Fibroblast of upper back skin (primary cell): Measurements from ENCODE around the gene PTDSS2.

Experiments
- DNase-seq: peaks from one replicate; pipeline ENCODE4 v3.0.0-alpha.2; 2013

PTDSS2 gene

DNA sequence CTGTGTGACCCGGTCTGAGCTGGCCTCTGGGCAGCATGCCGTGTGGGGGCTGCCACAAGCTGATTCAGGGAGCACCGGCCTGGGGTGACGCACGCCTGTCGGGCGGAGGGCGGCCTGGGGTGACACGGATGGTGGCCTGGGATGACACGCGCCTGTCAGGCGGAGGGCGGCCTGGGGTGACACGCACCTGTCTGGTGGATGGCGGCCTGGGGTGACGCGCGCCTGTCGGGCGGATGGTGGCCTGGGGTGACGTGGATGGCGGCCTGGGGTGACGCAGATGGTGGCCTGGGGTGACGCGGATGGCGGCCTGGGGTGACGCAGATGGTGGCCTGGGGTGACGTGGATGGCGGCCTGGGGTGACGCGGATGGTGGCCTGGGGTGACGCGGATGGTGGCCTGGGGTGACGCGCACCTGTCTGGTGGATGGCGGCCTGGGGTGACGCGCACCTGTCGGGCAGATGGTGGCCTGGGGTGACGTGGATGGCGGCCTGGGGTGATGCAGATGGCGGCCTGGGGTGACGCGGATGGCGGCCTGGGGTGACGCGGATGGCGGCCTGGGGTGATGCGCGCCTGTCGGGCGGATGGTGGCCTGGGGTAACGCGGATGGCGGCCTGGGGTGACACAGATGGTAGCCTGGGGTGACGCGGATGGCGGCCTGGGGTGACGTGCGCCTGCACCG lies 21.5 kb downstream of the PTDSS2 start:
- DNase-seq = no peak

DNA sequence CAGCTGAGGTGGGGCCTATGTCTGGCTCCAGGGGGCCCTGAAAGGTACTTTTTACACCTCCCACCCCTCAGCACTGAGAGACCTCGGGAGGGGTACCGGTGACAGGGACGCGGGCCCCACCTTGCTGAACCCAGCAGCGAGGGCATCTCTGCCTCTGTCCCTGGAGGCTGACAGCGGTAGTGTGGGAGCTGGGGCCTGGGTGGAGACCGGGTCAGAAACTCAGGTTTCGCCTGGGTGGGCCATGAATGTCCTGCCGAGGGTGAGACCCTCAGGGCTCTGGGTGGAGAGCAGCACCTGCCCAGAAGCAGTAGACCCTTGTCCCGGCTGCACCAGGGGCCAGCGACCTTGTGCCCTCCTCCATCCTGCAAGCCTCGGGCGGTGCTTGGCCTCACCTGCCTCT lies 22.2 kb downstream of the PTDSS2 start:
- DNase-seq = no peak

DNA sequence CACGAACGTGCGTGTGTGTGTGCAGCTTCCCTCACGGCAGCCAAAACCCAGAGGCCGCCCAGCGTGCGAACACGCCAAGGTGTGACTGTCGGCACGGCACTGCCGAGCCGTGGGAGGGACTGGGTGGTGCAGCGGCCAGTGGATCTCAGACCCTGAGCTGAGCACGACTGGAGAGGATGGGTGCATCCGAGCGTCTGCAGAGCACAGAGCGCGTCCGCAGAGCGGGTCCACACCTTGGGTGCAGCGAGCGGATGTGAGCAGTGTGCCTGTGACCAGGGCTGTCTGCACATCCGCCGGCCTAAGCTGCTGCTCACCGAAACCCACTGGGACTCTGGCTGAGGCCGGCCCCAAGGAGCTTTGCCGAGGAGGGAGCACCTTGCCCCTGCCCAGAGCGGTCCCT lies 22.7 kb downstream of the PTDSS2 start:
- no peak for DNase-seq

DNA sequence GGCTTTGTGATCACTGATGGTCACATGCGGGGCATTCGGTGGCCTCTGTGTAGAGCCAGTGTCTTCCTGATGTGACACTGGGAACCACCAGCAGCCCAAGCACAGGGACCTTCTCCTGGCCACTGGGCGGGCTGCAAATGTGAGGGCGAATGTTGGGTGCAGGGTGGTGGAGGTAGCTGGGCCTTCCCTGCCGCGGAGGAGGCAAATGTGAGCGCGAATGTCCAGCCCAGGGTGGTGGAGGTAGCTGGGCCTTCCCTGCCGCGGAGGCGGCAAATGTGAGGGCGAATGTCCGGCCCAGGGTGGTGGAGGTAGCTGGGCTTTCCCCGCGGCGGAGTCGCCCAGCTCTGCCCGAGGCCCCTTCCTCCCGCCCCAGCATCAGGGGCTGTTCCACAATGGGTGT lies 23.3 kb downstream of the PTDSS2 start:
- DNase-seq = no peak

DNA sequence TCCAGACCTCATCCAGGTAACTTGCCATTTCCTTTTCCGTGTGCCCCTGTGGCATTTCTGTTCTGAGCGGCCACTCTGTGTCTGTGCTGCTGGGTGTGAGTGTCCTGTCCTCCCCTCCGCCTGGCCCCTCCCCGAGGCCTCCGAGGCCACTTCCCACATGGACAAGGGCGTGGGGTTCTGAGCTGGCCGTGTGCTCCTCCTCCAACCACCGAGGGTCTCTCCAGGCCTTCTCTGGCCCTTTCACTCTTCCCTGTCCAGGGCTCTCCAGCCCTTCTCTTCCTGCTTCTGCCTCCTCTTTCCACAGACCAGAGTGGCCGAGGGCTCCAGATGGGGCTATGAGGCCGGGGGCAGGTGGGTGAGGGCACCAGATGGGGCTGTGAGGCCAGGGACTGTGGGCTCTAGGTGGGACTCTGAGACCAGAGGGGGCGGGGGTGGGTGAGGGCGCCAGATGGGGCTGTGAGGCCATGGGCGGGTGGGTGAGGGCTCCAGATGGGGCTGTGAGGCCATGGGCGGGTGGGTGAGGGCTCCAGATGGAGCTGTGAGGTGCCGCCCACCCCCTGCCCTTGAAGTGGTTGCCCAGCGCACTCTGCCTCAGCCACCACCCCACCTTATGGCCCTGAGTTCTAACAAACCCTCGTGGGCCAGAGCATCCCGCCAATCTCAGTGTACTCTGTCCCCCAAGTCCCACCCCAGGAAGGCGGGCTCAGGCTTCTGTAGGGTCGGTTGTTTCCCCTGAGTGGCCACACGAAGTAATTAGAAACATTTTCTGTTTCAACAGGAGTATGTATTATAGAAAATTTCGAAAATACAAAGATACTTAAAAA lies 24.1 kb downstream of the PTDSS2 start:
- no peak for DNase-seq

DNA sequence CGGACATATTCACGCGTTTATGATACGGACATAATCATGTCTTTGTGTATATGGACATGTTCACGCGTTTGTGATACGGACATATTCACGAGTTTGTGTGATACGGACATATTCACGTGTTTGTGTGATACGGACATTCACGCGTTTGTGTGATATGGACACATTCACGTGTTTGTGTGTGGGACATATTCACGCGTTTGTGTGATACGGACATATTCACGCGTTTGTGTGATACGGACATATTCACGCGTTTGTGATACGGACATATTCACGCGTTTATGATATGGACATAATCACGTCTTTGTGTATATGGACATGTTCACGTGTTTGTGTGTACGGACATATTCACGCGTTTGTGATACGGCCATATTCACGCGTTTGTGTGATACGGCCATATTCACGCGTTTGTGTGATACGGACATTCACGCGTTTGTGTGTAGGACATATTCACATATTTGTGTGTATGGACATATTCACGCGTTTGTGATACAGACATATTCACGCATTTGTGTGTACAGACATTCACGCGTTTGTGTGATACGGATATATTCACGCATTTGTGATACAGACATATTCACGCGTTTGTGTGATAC lies 24.9 kb downstream of the PTDSS2 start:
- no peak for DNase-seq

DNA sequence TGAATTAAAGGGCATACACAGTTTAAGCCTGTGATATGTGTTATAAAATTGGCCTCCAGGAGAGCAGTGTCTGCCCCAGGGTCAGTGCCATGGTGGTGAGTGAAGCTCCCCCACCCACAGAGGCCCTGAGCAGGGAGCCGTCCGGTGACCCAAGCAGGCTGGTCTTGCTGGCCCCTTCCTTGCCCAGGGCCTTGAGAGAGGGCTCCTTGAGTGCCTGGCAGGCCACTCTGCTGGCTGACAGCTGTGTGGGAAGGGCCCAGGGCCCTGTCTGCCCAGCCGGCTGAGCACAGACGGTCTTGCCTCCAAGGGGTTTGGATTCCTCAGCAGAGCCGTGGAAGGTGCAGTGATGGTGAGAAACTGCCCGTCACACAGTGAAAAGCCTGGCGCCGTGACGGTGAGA lies 25.9 kb downstream of the PTDSS2 start:
- DNase-seq = no peak

DNA sequence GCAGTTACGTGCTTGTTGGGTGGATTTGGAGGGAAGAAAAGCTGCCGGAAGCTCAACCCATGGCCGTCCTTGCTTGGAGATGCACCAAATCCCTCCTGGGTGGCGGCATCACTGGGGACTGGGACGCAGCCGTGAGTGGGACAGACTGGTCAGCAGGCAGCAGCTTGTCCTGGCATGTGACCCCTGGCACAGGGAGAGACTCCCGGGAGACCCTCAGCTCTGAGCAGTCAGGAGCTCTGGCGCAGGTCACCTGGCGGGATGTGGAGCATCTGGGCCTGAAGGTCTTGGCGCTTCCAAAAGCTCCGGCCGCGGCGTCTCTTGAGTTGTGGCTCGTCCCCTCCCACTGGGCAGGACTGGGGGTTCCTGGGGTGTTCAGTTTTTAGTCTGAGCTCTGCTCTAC lies 26.3 kb downstream of the PTDSS2 start:
- DNase-seq = no peak

DNA sequence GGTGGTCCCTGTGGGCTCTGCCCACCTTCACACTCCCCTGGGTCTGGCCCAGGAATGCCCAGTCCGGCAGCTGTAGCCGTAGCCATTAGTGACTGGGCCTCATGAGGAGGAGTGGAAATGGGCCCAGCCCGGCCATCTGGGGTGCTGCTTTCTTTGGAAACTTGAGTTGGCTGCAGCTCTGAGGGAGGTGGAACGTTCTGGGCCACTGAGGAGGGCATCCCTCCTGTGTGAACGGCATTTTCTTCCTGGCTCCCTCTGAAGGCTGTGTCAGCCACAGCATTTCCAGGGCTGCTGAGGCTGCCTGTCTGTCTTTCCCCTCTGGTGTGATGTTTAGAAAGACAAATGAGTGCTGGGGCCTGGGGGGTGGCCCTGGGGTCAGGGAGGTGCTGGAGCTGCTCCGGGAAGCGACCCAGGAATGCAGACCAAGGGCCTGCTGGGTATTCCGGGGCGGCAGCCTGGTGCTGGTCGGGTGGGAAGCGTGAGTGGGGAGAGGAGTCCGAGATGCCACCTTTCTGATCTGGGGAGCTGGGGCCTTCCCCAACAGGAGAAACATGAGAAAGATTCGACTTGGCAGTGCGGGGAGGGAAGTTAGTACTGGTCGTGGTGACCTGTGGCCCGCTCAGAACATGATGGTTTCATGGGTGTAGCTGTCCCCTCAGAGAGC lies 27.1 kb downstream of the PTDSS2 start:
- no peak for DNase-seq

DNA sequence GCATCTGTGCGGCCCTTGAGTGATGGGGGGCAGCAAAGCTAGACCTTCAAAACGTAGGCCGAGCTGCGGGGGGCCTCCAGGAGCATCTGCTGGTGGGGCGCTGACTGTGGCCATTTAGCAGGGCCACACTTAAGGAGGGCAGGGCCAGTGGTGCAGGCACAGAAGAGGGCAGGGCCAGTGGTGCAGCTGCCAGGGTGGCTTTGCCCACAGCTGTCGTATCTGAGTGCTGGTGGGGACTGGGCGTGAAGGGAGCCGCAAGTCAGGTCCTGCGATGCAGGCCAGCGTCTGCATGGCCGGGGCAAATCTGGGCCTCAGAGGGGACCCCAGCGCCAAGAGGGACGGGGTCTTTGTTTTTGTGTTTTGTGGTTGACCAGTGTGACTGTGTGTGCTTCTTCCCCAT lies 29.2 kb downstream of the PTDSS2 start:
- no peak for DNase-seq

DNA sequence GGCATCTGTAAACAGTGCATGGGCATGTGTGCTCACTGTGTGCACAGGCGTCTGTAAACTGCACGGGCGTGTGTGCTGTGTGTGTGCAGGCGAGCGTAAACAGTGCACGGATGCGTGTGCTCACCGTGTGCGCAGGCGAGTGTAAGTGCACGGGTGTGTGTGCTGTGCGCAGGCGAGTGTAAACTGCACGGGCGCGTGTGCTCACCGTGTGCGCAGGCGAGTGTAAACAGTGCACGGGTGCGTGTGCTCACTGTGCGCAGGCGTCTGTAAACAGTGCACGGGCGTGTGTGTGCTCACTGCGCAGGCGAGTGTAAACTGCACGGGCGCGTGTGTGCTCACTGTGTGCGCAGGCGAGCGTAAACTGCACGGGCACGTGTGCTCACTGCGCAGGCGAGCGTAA lies 34.5 kb downstream of the PTDSS2 start:
- DNase-seq = no peak

DNA sequence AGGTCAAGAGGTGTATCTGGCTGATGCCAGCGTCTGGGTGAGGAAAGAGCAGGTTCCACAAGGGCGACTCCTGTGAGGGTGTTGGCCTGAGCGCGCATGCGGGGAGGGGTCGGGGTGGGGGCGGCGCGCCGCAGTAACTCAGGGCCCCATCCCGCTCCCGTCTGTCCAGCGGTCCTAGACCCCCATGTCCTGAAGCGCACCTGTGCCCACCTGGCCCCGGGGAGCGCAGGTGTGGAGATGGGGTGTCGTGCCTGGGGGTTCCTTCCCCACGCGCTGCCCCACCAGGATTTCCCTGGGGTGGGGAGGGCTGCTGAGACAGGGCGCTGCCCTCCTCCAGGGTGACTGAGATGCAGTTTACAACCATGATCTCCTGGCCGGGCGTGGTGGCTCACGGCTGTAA lies 36.1 kb downstream of the PTDSS2 start:
- no peak for DNase-seq

DNA sequence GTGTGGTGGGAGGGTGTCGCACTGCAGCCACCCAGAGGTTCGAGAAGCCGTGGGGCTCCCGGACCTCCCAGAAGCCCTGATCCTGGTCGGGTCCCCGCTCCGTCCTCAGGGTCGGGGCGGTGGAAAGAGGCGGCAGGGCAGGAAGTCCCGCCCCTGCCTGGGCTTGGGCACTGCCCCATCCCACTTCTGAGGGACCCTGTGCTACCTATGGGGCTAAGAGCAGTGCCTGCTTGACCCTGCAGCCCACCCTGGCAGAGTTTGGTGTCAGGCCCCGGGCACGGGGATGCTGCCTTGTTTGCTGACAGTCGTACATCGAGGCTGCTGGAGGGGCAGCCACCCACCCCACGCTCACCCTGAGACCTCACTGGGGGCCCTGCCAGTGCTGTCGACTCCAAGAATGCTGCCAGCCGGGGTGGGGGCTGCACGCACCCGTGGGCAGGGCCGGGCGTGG lies 37.5 kb downstream of the PTDSS2 start:
- DNase-seq = no peak

DNA sequence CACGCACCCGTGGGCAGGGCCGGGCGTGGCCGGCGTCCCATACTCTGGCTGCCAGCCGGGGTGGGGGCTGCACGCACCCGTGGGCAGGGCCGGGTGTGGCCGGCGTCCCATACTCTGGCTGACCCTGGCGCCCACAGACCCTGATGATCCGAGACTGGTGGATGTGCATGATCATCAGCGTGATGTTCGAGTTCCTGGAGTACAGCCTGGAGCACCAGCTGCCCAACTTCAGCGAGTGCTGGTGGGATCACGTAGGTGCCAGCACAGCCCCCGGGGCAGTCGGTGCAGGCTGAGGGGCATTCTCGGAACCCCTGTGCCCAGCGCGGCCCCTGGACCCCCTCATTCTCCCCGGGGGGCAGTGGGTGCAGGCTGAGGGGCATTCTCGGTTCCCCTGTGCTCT lies 38.0 kb downstream of the PTDSS2 start:
- no peak for DNase-seq

DNA sequence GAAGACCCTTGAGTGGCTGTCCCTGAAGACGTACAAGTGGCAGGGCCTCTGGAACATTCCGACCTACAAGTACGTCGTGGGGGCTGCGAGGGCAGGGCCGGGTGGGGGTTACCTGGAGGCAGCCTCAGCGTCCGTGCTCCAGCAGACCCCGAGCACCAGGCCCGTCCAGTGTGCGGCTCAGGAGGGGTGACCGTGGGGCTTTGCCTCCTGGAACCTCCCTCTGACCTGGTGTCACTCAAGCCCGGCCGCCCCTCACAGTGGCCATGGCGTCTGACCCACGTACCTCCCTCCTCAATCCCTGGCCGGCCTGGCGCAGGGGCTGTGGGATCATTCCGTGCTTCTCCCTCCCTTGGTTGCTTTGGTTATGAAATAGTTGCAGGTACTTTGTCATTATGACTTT lies 38.5 kb downstream of the PTDSS2 start:
- no peak for DNase-seq

DNA sequence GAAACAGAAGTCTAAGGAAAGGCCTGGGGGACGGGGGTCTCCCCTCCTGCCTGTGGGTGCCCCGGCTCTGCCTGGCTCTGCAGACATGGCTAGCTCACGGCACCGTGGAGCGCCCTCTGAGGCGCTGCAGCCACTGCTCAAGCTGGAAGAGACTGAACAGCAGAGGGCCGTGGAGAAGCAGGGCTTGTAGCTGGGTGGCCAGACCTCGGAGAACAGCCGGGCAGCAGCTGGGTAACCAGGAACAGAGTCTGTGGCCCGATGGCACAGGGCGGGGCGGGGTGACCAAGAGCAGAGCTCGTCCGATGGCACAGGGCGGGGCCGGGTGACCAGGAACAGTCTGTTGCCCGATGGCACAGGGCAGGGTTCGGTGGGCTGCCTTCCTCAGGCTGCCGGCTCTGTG lies 38.9 kb downstream of the PTDSS2 start:
- DNase-seq = no peak

DNA sequence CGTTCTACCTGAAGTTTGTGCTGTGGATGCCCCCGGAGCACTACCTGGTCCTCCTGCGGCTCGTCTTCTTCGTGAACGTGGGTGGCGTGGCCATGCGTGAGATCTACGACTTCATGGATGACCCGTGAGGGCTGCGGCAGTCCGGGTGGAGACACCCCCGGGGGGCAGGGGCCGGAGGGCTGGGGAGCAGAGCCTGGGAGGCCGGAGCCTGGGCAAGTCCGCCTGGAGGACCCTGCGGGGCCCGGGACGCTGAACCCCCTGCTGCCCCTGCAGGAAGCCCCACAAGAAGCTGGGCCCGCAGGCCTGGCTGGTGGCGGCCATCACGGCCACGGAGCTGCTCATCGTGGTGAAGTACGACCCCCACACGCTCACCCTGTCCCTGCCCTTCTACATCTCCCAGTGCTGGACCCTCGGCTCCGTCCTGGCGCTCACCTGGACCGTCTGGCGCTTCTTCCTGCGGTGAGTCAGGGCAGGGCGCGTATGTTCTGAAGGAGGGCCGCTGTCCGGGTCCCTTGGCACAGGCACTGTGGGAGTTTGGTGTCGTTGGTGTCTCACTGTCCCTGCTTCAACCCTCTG lies 39.6 kb downstream of the PTDSS2 start:
- no peak for DNase-seq

DNA sequence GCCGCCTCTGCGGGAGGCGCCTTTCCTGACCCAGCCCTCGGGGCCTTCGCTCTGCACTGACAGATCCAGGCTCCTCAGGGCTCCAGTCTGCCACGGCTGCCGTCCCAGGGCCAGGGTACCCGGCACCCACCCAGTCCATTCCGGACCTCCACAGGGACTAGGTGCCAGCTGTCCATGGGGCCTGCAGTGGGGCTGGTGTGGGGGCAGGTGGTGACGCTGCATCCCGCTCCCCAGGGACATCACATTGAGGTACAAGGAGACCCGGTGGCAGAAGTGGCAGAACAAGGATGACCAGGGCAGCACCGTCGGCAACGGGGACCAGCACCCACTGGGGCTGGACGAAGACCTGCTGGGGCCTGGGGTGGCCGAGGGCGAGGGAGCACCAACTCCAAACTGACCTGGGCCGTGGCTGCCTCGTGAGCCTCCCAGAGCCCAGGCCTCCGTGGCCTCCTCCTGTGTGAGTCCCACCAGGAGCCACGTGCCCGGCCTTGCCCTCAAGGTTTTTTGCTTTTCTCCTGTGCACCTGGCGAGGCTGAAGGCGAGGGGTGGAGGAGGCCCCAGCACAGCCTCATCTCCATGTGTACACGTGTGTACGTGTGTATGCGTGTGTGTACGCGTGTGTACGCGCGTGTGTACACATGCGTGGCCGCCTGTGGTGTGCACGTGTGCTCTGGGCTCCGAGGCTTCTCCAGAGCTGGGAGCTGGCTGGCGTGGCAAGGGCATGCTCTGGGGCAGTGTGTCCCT lies 40.3 kb downstream of the PTDSS2 start:
- DNase-seq = no peak

DNA sequence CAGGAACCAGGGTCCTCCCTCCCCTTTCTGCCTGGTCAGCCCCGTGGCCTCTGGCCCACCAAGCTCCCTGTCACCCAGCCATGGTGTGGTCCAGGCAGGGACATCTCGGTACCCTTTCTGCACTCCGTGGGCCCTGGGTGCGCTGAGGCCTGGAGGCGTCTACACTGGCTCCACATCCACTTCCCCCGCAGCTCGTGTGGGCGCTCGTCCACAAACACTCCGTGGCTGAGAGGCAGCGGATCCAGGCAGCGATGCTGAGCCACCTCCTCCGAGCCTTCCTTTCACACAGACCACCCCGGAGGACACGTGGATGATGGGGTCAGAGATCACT lies 40.8 kb downstream of the PTDSS2 start:
- DNase-seq = no peak

DNA sequence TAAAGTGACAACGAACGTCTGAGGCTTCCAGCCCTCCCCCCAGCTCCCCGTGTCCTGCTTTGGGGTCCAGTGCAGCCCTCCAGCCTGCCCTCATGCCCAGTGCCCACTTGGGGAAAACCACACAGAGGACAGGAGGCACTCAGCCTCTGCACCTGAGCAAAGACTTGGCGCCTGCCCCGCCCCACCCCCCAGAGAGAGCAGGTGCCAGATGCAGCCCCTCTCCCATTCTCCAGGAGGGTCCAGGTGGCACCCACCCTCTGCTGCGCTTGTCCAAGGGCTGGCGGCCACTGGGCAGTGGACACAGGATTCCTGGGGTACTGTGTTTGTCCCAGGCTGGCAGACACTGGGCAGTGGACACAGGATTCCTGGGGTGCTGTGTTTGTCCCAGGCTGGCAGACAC lies 41.3 kb downstream of the PTDSS2 start:
- no peak for DNase-seq

DNA sequence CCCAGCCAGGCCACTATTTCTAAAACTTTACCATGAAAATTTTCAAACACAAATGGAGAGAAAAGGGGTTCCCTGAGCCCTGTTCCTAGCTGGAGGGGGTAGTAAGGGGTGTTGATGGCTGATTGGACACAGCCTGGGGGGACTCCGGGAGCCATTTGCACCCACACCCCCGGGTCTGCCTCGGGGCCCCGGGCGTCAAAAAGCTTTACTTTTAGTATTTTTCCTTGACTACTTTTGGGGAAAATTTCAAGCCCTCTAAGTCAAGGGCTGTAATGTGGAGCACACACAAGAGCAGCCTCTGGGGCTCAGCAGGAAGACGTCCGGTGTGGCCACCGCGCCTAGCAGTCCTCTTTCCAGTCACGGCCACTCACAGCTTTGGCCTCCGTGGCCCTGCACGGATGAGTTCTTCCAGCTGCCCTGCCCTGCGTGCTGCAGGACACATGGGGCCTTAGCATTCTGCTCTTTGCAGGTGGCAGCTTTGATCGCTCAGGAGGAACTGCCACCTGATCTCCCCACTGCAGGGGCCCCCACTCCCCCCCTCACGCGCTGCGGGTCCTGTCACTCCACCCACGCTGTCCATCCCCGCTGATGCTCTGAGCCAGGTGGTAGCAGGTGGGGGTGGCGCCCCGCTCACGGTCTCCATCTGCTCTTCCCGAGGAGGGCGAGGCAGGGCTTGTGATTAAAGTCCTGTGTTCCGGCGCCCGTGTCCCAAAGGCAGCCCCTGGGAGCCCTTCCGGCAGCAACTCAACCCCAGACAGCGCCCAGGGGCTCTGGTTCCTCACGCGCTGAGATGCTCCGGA lies 42.5 kb downstream of the PTDSS2 start:
- DNase-seq = no peak
